ENCODE data around the gene SH3GL3.

DNA sequence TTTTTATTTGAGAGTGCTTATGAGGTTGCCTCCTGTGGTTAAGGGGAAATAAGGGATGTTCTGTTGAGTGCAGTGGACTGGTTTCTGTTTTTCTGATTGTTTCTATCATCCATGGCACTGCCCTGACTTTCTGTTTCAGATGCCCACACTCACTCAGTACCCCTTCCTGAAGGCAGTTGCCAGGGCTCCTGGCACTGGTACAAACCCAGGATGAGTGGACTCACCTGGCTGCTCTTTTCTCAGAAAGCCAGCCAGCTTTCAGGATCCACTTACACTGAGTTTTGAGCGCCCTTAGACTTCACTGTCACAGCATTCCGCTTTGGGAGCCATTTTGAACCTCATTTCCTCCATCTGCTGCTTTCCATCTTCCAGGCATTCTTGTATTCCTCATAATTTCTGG lies 150.9 kb downstream of the SH3GL3 start:
- TF ChIP-seq IRF2 (CRISPR knock-in tag; IDR thresholded peaks at IDR 0.05), result no peak
- no peak for TF ChIP-seq HCFC1 (IDR thresholded peaks at IDR 0.05; ENCODE audit: low read depth, low read length)
- no peak for TF ChIP-seq ETV6 (CRISPR knock-in tag; conservative IDR thresholded peaks at IDR 0.05)
- TF ChIP-seq, protein P1, sequence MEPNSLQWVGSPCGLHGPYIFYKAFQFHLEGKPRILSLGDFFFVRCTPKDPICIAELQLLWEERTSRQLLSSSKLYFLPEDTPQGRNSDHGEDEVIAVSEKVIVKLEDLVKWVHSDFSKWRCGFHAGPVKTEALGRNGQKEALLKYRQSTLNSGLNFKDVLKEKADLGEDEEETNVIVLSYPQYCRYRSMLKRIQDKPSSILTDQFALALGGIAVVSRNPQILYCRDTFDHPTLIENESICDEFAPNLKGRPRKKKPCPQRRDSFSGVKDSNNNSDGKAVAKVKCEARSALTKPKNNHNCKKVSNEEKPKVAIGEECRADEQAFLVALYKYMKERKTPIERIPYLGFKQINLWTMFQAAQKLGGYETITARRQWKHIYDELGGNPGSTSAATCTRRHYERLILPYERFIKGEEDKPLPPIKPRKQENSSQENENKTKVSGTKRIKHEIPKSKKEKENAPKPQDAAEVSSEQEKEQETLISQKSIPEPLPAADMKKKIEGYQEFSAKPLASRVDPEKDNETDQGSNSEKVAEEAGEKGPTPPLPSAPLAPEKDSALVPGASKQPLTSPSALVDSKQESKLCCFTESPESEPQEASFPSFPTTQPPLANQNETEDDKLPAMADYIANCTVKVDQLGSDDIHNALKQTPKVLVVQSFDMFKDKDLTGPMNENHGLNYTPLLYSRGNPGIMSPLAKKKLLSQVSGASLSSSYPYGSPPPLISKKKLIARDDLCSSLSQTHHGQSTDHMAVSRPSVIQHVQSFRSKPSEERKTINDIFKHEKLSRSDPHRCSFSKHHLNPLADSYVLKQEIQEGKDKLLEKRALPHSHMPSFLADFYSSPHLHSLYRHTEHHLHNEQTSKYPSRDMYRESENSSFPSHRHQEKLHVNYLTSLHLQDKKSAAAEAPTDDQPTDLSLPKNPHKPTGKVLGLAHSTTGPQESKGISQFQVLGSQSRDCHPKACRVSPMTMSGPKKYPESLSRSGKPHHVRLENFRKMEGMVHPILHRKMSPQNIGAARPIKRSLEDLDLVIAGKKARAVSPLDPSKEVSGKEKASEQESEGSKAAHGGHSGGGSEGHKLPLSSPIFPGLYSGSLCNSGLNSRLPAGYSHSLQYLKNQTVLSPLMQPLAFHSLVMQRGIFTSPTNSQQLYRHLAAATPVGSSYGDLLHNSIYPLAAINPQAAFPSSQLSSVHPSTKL (CRISPR knock-in tag; IDR thresholded peaks at IDR 0.05), result no peak
- TF ChIP-seq ZNF24 (IDR thresholded peaks at IDR 0.05), result no peak
- TF ChIP-seq ARNT (IDR thresholded peaks at IDR 0.05), result no peak
- TF ChIP-seq ZNF382 (CRISPR knock-in tag; IDR thresholded peaks at IDR 0.05; ENCODE audit: borderline replicate concordance), result no peak
- TF ChIP-seq, protein P2, sequence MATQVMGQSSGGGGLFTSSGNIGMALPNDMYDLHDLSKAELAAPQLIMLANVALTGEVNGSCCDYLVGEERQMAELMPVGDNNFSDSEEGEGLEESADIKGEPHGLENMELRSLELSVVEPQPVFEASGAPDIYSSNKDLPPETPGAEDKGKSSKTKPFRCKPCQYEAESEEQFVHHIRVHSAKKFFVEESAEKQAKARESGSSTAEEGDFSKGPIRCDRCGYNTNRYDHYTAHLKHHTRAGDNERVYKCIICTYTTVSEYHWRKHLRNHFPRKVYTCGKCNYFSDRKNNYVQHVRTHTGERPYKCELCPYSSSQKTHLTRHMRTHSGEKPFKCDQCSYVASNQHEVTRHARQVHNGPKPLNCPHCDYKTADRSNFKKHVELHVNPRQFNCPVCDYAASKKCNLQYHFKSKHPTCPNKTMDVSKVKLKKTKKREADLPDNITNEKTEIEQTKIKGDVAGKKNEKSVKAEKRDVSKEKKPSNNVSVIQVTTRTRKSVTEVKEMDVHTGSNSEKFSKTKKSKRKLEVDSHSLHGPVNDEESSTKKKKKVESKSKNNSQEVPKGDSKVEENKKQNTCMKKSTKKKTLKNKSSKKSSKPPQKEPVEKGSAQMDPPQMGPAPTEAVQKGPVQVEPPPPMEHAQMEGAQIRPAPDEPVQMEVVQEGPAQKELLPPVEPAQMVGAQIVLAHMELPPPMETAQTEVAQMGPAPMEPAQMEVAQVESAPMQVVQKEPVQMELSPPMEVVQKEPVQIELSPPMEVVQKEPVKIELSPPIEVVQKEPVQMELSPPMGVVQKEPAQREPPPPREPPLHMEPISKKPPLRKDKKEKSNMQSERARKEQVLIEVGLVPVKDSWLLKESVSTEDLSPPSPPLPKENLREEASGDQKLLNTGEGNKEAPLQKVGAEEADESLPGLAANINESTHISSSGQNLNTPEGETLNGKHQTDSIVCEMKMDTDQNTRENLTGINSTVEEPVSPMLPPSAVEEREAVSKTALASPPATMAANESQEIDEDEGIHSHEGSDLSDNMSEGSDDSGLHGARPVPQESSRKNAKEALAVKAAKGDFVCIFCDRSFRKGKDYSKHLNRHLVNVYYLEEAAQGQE (IDR thresholded peaks at IDR 0.05; ENCODE audit: borderline replicate concordance in 1 of 2, low read depth in 1 of 2, low read length in 2 of 2), result no peak
- TF ChIP-seq HNRNPL (IDR thresholded peaks at IDR 0.05; ENCODE audit: low read depth, low read length), result no peak
- no peak for TF ChIP-seq POLR2A (IDR thresholded peaks at IDR 0.05; ENCODE audit: insufficient read depth in 1 of 2, low read depth in 2 of 2, low read length in 2 of 2)
- no peak for TF ChIP-seq CBX1 (IDR thresholded peaks at IDR 0.05; ENCODE audit: low read depth)
- TF ChIP-seq ZNF768 (CRISPR knock-in tag; IDR thresholded peaks at IDR 0.05), result no peak

Data from HepG2 (cell line).